Thyroid gland (tissue), 4 donors: Measurements from ENCODE around the gene FMNL3. TPM values are rescaled to one million over a fixed set of nuclear protein-coding genes. Genes with fewer than 3 reads are reported as not detected.
A peak's percentile ranks its signal among the peaks of the same experiment; 100 is the strongest.

ENCODE experiments used
- DNase-seq, 2 donors: peaks; one replicate each; pipeline ENCODE4 v3.0.0-alpha.2; 2019
- H3K27ac ChIP-seq, 3 donors: fragments of 200-600 bp; sonication (generic); 1 replicate in 2 of 3; 2 replicates in 1 of 3; pipeline ENCODE4 v1.5.1; 2016 to 2019; ENCODE audit warnings: mild to moderate bottlenecking in 1 of 3, moderate library complexity in 1 of 3
- H3K27me3 ChIP-seq: fragments of 200-600 bp; sonication (generic); one replicate; pipeline ENCODE4 v1.5.1; 2019
- H3K36me3 ChIP-seq, 2 donors: fragments of 200-600 bp; sonication (generic); one replicate each; pipeline ENCODE4 v1.5.1; 2016 to 2019
- H3K4me1 ChIP-seq, 2 donors: fragments of 200-600 bp; sonication (generic); one replicate each; pipeline ENCODE4 v1.5.1; 2017 to 2019
- H3K4me3 ChIP-seq, 3 donors: fragments of 200-600 bp; sonication (generic); replicated peaks in 1 of 3; 1 replicate in 2 of 3; 2 replicates in 1 of 3; pipeline ENCODE4 v1.5.1; 2016; ENCODE audit warnings: mild to moderate bottlenecking in 1 of 3
- H3K9me3 ChIP-seq: fragments of 200-600 bp; sonication (generic); one replicate; pipeline ENCODE4 v1.5.1; 2017
- CTCF ChIP-seq, 6 experiments: fragments of 200-600 bp in 3 of 6; fragments of 450-650 bp in 3 of 6; sonication (generic) in 3 of 6; IDR thresholded peaks; one replicate each; pipeline ENCODE4 v1.5.1; 2016 to 2019; ENCODE audit warnings: antibody characterized with exemption in 6 of 6, mild to moderate bottlenecking in 2 of 6, inconsistent platforms in 1 of 6, moderate library complexity in 1 of 6
- POLR2A ChIP-seq, 2 donors: fragments of 450-650 bp; IDR thresholded peaks; one replicate each; pipeline ENCODE4 v1.6.1; 2017; ENCODE audit warnings: antibody characterized with exemption in 2 of 2, mild to moderate bottlenecking in 2 of 2, moderate library complexity in 1 of 2
- WGBS, 2 donors: methylation state at CpG; one replicate each; pipeline ENCODE4 v1.1.5; 2017; 5-methylcytosine and 5-hydroxymethylcytosine counted together
- intact Hi-C: fragments of 100-400 bp; cut with DNase I; formaldehyde crosslinking; loops from one replicate; pipeline ENCODE4 v1.15.1; 2023
- total RNA-seq, 4 donors: library from RNA; depleted of rRNA; stranded (reverse); fragments of >200 nt; gene quantifications; one replicate each; pipeline ENCODE4 v1.2.3, GENCODE V29; 2016

The FMNL3 gene
- total RNA-seq, 4 donors from 2014 or later, result 30.9 to 41.8 (median 35.1) TPM

DNA sequence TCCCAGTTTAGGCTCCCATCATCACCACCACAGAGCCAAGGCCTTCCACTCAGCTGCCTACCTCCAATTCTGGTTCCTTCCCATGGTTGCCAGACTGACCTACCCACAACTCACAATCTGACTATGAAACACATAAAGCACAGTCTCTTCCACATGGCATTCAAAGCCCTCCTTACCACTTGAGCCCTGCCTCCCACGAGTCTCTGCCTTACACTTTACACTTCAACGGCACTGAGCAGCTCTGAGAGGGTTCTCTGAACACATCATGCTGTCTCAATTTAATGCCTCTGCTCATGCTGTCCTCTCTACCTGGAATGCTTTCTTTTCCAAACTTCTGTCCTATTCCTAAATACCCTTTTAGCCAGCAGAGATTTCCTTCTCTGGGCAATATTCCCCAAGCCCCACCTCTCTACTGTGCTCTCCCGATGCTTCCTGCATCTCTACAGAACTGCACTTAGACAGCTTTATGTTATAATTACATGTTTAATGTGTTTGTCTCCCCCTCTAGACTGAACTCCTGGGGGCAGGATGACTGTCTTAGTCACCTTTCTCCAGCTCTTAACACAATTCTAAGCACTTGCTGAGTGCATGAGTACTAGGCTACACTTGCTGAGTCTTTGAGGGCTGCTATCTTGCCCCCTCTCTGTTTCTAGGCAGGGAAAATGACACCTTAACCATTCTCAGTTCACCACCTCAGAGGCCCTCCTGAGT is 23.5 kb downstream of the FMNL3 start:
- Histone ChIP-seq H3K27ac (peak overlapping the region in 1 of 3 donors; percentile 4), H3K4me3 (no peak overlapping the region)
- intact Hi-C loops, result no loop called here

DNA sequence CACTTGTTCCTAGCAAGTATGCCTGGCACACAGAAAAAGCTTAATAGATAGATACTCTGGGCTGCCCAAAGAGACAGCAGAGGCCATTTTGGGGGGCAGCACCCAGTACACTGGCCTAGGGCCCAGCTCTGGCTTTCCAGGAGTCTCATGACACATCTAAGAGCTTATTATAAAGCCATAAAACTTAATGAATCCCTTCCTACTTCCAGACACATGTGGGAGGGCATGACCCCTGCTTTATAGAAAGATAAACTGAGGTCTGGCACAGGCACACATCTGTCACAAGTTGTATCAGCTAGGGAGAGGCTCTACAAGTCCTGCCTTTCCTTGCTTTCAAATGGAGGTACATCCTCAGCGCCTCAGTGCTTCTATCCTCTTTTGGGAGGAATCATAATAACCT is 27.1 kb downstream of the FMNL3 start:
- Histone ChIP-seq H3K27ac (no peak overlapping the region), H3K27me3 (no peaks in the 10 kb centered on the region), H3K36me3 (no peaks in the 10 kb centered on the region), H3K9me3 (no peaks in the 10 kb centered on the region), H3K4me1 (peaks cover 14 to 31% of the 10 kb centered on the region in 2 donors), H3K4me3 (no peak overlapping the region)
- WGBS, 2 donors, result 92 to 94% methylated on average over 1 of the region's 1 CpG
- intact Hi-C loops, result no loop called here
- TF ChIP-seq CTCF (IDR thresholded peaks at IDR 0.05) (no peak), POLR2A (IDR thresholded peaks at IDR 0.05) (no peak)
- no peak for DNase-seq

More for the DNA sequence above, 23.5 kb downstream of the FMNL3 start:
- no peaks in the 10 kb centered on the region for H3K27me3 ChIP-seq
- TF ChIP-seq CTCF (IDR thresholded peaks at IDR 0.05), result no peak
- no peak for TF ChIP-seq POLR2A (IDR thresholded peaks at IDR 0.05)
- WGBS, 2 donors, result 17 to 44% methylated on average over 3 of the region's 3 CpGs
- no peaks in the 10 kb centered on the region for H3K36me3 ChIP-seq
- H3K9me3 ChIP-seq, result no peaks in the 10 kb centered on the region
- H3K4me1 ChIP-seq, result peaks cover 28 to 46% of the 10 kb centered on the region in 2 donors
- peak in 1 of 2 donors; percentile 35 for DNase-seq

DNA sequence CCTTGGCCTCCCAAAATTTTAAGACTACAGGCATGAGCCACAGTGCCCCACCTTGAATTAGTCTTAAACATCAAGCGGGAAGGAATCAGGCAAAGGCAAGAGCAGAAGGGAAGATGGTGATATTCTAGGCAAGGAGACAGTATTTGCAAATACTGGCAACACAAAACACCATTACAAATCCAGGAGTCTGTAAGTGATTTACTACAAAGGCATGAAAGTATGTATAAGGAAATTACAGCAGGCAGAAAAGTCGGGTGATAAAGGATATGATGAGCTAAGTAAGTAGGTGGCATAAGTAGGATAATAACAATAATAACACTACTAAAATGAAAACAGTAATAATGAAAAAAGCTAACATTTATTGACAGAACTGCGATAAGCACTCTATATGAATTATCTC is 28.5 kb downstream of the FMNL3 start:
- TF ChIP-seq CTCF (IDR thresholded peaks at IDR 0.05) (no peak), POLR2A (IDR thresholded peaks at IDR 0.05) (no peak)
- intact Hi-C loops, result no loop called here
- Histone ChIP-seq H3K27me3 (no peaks in the 10 kb centered on the region), H3K9me3 (no peaks in the 10 kb centered on the region), H3K27ac (no peak overlapping the region), H3K4me3 (no peak overlapping the region), H3K36me3 (no peaks in the 10 kb centered on the region), H3K4me1 (peaks cover 22 to 31% of the 10 kb centered on the region in 2 donors)
- DNase-seq, result no peak
- WGBS, 2 donors, result 87 to 91% methylated on average over 3 of the region's 3 CpGs

DNA sequence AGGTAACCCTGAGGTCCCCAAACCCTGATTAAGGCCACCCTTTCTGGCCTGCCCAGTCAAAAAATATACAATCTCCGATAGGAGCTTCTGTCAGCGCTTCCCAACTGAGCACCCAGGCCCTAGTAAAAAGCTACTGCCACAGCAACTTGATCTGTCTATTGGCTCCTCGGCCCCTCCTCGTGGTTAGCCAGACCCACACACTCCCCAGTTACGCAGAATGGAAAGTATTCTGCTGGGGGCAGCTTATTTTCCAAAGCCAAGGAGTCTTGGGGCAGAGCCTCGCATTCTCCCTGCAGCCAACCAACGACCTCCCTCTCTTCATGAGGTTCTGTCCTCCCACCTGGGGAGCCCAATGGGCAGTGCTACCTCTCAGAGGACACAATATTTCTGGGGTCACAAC is 32.1 kb downstream of the FMNL3 start:
- peak overlapping the region; percentile 90 to 99 (median 96) for H3K27ac ChIP-seq
- H3K9me3 ChIP-seq, result no peaks in the 10 kb centered on the region
- DNase-seq, result no peak
- WGBS, 2 donors, result 75 to 93% methylated on average over 7 of the region's 7 CpGs
- TF ChIP-seq POLR2A (IDR thresholded peaks at IDR 0.05) (no peak), CTCF (IDR thresholded peaks at IDR 0.05) (no peak)
- no peaks in the 10 kb centered on the region for H3K36me3 ChIP-seq
- H3K27me3 ChIP-seq, result no peaks in the 10 kb centered on the region
- H3K4me3 ChIP-seq, result no peak overlapping the region
- H3K4me1 ChIP-seq, result peaks cover 47 to 57% of the 10 kb centered on the region in 2 donors
- intact Hi-C loops, result no loop called here

DNA sequence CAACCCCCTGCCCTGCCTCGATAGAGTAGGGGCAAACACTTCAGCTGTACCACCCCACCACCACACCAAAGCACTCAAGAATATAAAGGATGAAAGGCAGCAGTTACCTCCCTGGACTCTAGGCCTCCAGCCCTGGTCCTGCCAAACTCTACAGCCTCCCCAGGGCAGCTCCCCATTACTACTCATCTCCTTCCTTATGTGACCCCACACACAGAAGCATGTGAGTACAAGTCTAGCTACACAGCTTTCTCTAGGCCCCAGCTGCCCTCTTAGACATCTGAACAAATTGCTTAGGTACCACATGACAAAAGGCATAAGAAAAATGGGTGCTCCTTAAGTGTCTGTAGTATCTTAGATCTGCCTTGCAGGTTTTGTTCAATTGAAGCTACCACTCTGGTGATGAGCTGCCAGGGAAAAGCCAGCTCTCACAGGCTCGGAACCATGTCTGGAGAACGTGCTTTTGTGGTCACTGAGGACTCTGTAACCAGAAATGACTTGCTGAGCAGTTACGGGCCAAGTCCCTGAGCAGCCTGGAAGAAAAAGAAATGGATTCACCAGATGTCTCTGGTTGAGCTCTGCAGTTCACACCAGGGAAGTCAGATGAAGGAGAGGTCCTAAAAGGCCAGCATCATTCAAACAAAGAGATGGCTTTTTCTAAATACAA is 32.8 kb downstream of the FMNL3 start:
- Histone ChIP-seq H3K4me3 (no peak overlapping the region), H3K36me3 (no peaks in the 10 kb centered on the region), H3K9me3 (no peaks in the 10 kb centered on the region), H3K4me1 (peaks cover 47 to 63% of the 10 kb centered on the region in 2 donors), H3K27me3 (no peaks in the 10 kb centered on the region), H3K27ac (peak overlapping the region; percentile 90 to 99 (median 96))
- 33 to 38% methylated on average over 4 of the region's 4 CpGs for WGBS, 2 donors
- peak in 1 of 2 donors; percentile 26 for DNase-seq
- TF ChIP-seq POLR2A (IDR thresholded peaks at IDR 0.05) (no peak), CTCF (IDR thresholded peaks at IDR 0.05) (no peak)
- intact Hi-C loops, result no loop called here
